ENCODE results near the gene AKAP13.

DNA sequence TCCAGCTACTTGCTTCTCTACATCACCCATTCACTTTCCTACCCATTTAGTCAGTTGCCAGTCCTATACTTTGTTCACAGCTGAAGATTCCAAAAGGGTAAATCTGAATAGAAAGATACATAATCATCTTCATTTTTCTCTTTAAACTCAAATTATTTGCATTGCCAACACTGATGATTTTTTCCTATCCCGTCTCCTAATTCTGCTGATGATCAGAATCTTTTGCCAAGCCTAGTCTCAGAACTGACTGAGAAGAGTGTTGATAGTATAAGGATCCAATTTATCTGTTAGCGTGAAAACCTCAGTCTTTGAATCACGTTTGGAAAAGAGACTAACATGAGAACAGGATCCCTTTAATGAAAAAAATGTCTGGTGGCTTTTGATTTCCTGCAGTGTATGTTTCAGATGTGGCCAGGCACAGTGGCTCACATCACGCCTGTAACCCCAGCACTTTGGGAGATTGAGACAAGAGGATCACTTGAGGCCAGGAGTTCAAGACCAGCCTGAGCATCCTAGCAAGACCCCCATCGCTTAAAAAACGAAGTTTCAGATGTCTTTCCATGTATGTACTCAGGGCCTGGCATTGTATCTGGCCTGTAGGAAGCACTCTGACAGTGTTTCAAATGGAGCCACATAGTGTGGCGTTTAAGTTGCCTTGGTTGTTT, 244.9 kb downstream of the AKAP13 start:
- no peak for TF ChIP-seq CTCF (IDR thresholded peaks at IDR 0.05)
- TF ChIP-seq POLR2AphosphoS5 (IDR thresholded peaks at IDR 0.05), result no peak
